OCI-LY7 (cell line): Measurements from ENCODE around the gene MEGF6. TPM values are rescaled to one million over a fixed set of nuclear protein-coding genes. Genes with fewer than 3 reads are reported as not detected.

ENCODE experiments used
- BruUV-seq: library from RNA; stranded (reverse); fragments of 400-500 nt; replicated peaks from 2 replicates; lab custom pipeline; 2021; lab: Mats Ljungman, UMichigan
- CTCF ChIA-PET: fragments of 300-600 bp; sonication (Branson Sonifier 250); formaldehyde crosslinking; loops from one replicate; lab custom pipeline; 2022; ENCODE audit warnings: antibody characterized with exemption; ENCODE audit not compliant: unreplicated experiment; lab: Charles Lee
- POLR2A ChIA-PET: fragments of 300-600 bp; sonication (Branson Sonifier 250); formaldehyde crosslinking; loops from one replicate; lab custom pipeline; 2022; ENCODE audit warnings: antibody characterized with exemption; lab: Charles Lee
- DNase-seq: peaks from one replicate; pipeline ENCODE4 v3.0.0-alpha.2; 2015; ENCODE audit warnings: low spot score
- H2AFZ ChIP-seq: fragments of 200-600 bp; sonication (generic), shearing (Covaris generic); 2 replicates; pipeline ENCODE4 v1.6.1; 2014; ENCODE audit warnings: mild to moderate bottlenecking, antibody characterized with exemption, low read length, moderate library complexity
- H3K27ac ChIP-seq: fragments of 200-600 bp; sonication (generic); 2 replicates; pipeline ENCODE4 v1.5.1; 2014; ENCODE audit warnings: mixed run types, low read depth, mild to moderate bottlenecking, moderate library complexity, low read length, inconsistent platforms; ENCODE audit not compliant: poor library complexity, severe bottlenecking
- H3K36me3 ChIP-seq: fragments of 200-600 bp; sonication (generic); 2 replicates; pipeline ENCODE4 v1.6.1; 2014; ENCODE audit warnings: mild to moderate bottlenecking, antibody characterized with exemption, low read length, moderate library complexity, mixed read lengths; ENCODE audit not compliant: insufficient read depth
- H3K4me1 ChIP-seq: fragments of 200-600 bp; sonication (generic); 2 replicates; pipeline ENCODE4 v1.5.1; 2014; ENCODE audit warnings: mild to moderate bottlenecking, low read length; ENCODE audit not compliant: insufficient read depth, poor library complexity, severe bottlenecking
- H3K4me2 ChIP-seq: fragments of 200-600 bp; sonication (generic); 2 replicates; pipeline ENCODE4 v1.6.1; 2014; ENCODE audit warnings: mild to moderate bottlenecking, low read length
- H3K4me3 ChIP-seq: fragments of 200-600 bp; sonication (generic); 2 replicates; pipeline ENCODE4 v1.5.1; 2014; ENCODE audit warnings: mild to moderate bottlenecking, low read depth, low read length; ENCODE audit not compliant: poor library complexity, severe bottlenecking
- H3K79me2 ChIP-seq: fragments of 200-600 bp; sonication (generic); 2 replicates; pipeline ENCODE4 v1.6.1; 2016; ENCODE audit warnings: low read depth, mild to moderate bottlenecking, low read length, moderate library complexity, mixed read lengths; ENCODE audit not compliant: insufficient read depth
- H3K9me2 ChIP-seq: fragments of 200-600 bp; sonication (generic); 2 replicates; pipeline ENCODE4 v1.6.1; 2016; ENCODE audit warnings: mild to moderate bottlenecking, low read length, mixed read lengths; ENCODE audit not compliant: insufficient read depth
- H3K9me3 ChIP-seq: fragments of 200-600 bp; sonication (generic); 2 replicates; pipeline ENCODE4 v1.6.1; 2014; ENCODE audit warnings: mild to moderate bottlenecking, mixed run types, low read length, mixed read lengths
- H4K20me1 ChIP-seq: fragments of 200-600 bp; sonication (generic); 2 replicates; pipeline ENCODE4 v1.6.1; 2014; ENCODE audit warnings: mild to moderate bottlenecking, antibody characterized with exemption, low read length, moderate library complexity, mixed read lengths; ENCODE audit not compliant: insufficient read depth
- CTCF ChIP-seq: fragments of 200-600 bp; sonication (generic); conservative IDR thresholded peaks from 2 replicates; pipeline ENCODE4 v1.5.1; 2014; ENCODE audit warnings: mild to moderate bottlenecking, antibody characterized with exemption, low read length, moderate library complexity, mixed read lengths
- EZH2phosphoT487 ChIP-seq: fragments of 200-600 bp; sonication (generic); IDR thresholded peaks from 2 replicates; pipeline ENCODE4 v1.6.1; 2018; ENCODE audit warnings: low read depth, borderline replicate concordance, mild to moderate bottlenecking, mixed run types, antibody characterized with exemption, low read length, moderate library complexity, mixed read lengths
- intact Hi-C: fragments of 100-400 bp; cut with micrococcal nuclease; formaldehyde crosslinking; loops from one replicate; pipeline ENCODE4 v1.10.0; 2022; ENCODE audit not compliant: unreplicated experiment
- total RNA-seq, 2 experiments: library from RNA; depleted of rRNA in 1 of 2; stranded (reverse); fragments of >200 nt in 1 of 2; shearing (Covaris generic) in 1 of 2; gene quantifications; 2 replicates each; pipeline ENCODE4 v1.2.3, GENCODE V29; 2014 to 2022

The MEGF6 gene
- total RNA-seq, 2 experiments from 2014 or later: 0.15 to 0.32 TPM

- no peaks in the 10 kb centered on the region for H3K9me3 ChIP-seq
- no peak overlapping the region for H2AFZ ChIP-seq
- H3K4me2 ChIP-seq: no peak overlapping the region
- no peaks in the 10 kb centered on the region for H3K79me2 ChIP-seq
- intact Hi-C loops: no loop called here
- TF ChIP-seq CTCF (no peak), EZH2phosphoT487 (no peak)
- H3K36me3 ChIP-seq: peaks cover 49% of the 10 kb centered on the region
- H3K4me1 ChIP-seq: no peaks in the 10 kb centered on the region
- H3K4me3 ChIP-seq: no peak overlapping the region
- ChIA-PET POLR2A (no interaction called here), CTCF (no interaction called here)
- DNase-seq: no peak
- no peak overlapping the region for H3K27ac ChIP-seq
- H4K20me1 ChIP-seq: no peaks in the 10 kb centered on the region
- no TSS peak for BruUV-seq
- no peaks in the 10 kb centered on the region for H3K9me2 ChIP-seq
Measured at GRCh38 chr1:3634059-3634800, 22.9 kb upstream of the MEGF6 start.

- Histone ChIP-seq H3K79me2 (no peaks in the 10 kb centered on the region), H4K20me1 (no peaks in the 10 kb centered on the region), H3K27ac (no peak overlapping the region), H3K4me2 (no peak overlapping the region), H3K9me2 (no peaks in the 10 kb centered on the region), H3K9me3 (no peaks in the 10 kb centered on the region), H3K4me1 (no peaks in the 10 kb centered on the region), H3K4me3 (no peak overlapping the region), H2AFZ (no peak overlapping the region), H3K36me3 (peaks cover 55% of the 10 kb centered on the region)
- no peak for TF ChIP-seq CTCF
- no peak for TF ChIP-seq EZH2phosphoT487
- DNase-seq: no peak
- BruUV-seq: no TSS peak
- POLR2A ChIA-PET: no interaction called here
- intact Hi-C loops: no loop called here
- CTCF ChIA-PET: no interaction called here
Measured at GRCh38 chr1:3633344-3634058, 22.2 kb upstream of the MEGF6 start.
